Natural killer cell (primary cell): ENCODE measurements around the gene ZDHHC1. TPM values are rescaled to one million over a fixed set of nuclear protein-coding genes. Genes with fewer than 3 reads are reported as not detected.

Experiments
- ATAC-seq, 3 donors: fragments of 150-1000 bp in 2 of 3; fragments of 200-7000 bp in 1 of 3; cut with Tn5 transposase; 1 replicate in 1 of 3; 2 replicates in 2 of 3; pipeline ENCODE4 v1.10.0; 2021; ENCODE audit warnings: mild to moderate bottlenecking in 2 of 3, moderate library complexity in 2 of 3
- DNase-seq, 2 donors: peaks; one replicate each; pipeline versions ENCODE4 v3.0.0 to v3.0.0-alpha.2; 2013 to 2021; ENCODE audit warnings: mixed read lengths in 1 of 2
- H3K27ac ChIP-seq: one replicate; pipeline ENCODE4 v1.5.1; 2013; ENCODE audit warnings: mild to moderate bottlenecking, low read length
- H3K27me3 ChIP-seq: one replicate; pipeline ENCODE4 v1.6.1; 2013; ENCODE audit warnings: low read length; ENCODE audit not compliant: control insufficient read depth, insufficient read depth
- H3K36me3 ChIP-seq: one replicate; pipeline ENCODE4 v1.6.1; 2013; ENCODE audit warnings: low read length; ENCODE audit not compliant: control insufficient read depth, insufficient read depth
- H3K4me1 ChIP-seq: one replicate; pipeline ENCODE4 v1.6.1; 2013; ENCODE audit warnings: low read length; ENCODE audit not compliant: control insufficient read depth, insufficient read depth
- H3K4me3 ChIP-seq: one replicate; pipeline ENCODE4 v1.5.1; 2013; ENCODE audit warnings: low read length
- H3K9me3 ChIP-seq: one replicate; pipeline ENCODE4 v1.6.1; 2013; ENCODE audit warnings: low read length; ENCODE audit not compliant: control insufficient read depth, insufficient read depth
- H3K27ac Mint-ChIP-seq, 2 donors: one replicate each; pipeline ENCODE4 v1.8.0; 2022; ENCODE audit warnings: mild to moderate bottlenecking in 2 of 2, mixed read lengths in 2 of 2, moderate library complexity in 1 of 2
- H3K27me3 Mint-ChIP-seq, 2 donors: one replicate each; pipeline ENCODE4 v1.8.0; 2022; ENCODE audit warnings: low read depth in 2 of 2, mixed read lengths in 2 of 2
- H3K36me3 Mint-ChIP-seq: one replicate; pipeline ENCODE4 v1.8.0; 2022; ENCODE audit warnings: mixed read lengths
- H3K4me1 Mint-ChIP-seq, 2 donors: one replicate each; pipeline ENCODE4 v1.8.0; 2022; ENCODE audit warnings: mixed read lengths in 2 of 2
- H3K4me3 Mint-ChIP-seq: one replicate; pipeline ENCODE4 v1.8.0; 2022; ENCODE audit warnings: mild to moderate bottlenecking, moderate library complexity, mixed read lengths
- H3K9me3 Mint-ChIP-seq, 2 donors: one replicate each; pipeline ENCODE4 v1.8.0; 2022; ENCODE audit warnings: mixed read lengths in 2 of 2
- WGBS: methylation state at CpG from one replicate; pipeline ENCODE4 v1.1.7; 2013; ENCODE audit warnings: missing lambda C conversion rate; ENCODE audit not compliant: insufficient coverage; 5-methylcytosine and 5-hydroxymethylcytosine counted together
- intact Hi-C: fragments of 100-400 bp; cut with micrococcal nuclease; formaldehyde crosslinking; loops from one replicate; pipeline ENCODE4 v1.14.2; 2022
- total RNA-seq, 4 donors: library from RNA; stranded (reverse); fragments of 120-200 nt in 1 of 4; gene quantifications; one replicate each; pipeline versions ENCODE4 v1.2.3 to v1.2.4, GENCODE V29; 2013 to 2022
- TF ChIP-seq, protein P1 (sequence below): fragments of 200-600 bp; IDR thresholded peaks from one replicate; pipeline ENCODE4 v1.8.0; 2022; ENCODE audit warnings: antibody characterized with exemption

Gene ZDHHC1
- total RNA-seq, 3 donors from 2014 or later (not counting 1 experiment from before 2014, with no cell fraction given), result 0.88 to 2.5 (median 1.8) TPM

DNA sequence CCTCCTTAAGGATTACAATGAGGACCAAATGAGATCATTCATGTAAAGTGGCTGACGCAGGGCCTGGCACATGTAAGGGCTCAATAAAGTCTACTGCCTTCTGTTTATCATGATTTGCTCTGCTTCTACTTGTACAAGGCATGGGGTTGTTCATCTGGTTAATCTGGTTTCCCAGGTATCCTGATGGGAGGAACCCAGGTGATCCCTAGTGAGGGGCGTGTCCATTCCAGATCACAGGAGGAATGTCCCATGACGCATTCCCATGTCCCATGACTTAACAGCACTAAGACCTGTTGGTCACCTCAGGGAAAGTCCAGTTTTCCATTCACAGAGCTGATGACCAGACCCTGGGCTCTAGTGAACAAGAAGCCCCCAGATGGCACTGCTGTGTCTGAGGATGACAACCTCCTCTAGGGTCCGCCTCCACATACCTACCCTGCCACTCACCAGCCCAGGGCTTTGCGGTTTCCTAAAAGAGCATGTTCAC, 11.5 kb downstream of the ZDHHC1 start:
- Histone ChIP-seq H3K4me3 (no peak overlapping the region), H3K27ac (no peak overlapping the region), H3K4me1 (no peaks in the 10 kb centered on the region), H3K36me3 (no peaks in the 10 kb centered on the region), H3K9me3 (no peaks in the 10 kb centered on the region), H3K27me3 (no peaks in the 10 kb centered on the region)
- intact Hi-C loops, result no loop called here
- H3K4me3 Mint-ChIP-seq, result no peak overlapping the region
- H3K4me1 Mint-ChIP-seq, result peaks cover 0 to 4% of the 10 kb centered on the region in 2 donors
- no peak overlapping the region for H3K27ac Mint-ChIP-seq
- WGBS, result 98% methylated on average over 5 of the region's 5 CpGs
- TF ChIP-seq, protein P1, sequence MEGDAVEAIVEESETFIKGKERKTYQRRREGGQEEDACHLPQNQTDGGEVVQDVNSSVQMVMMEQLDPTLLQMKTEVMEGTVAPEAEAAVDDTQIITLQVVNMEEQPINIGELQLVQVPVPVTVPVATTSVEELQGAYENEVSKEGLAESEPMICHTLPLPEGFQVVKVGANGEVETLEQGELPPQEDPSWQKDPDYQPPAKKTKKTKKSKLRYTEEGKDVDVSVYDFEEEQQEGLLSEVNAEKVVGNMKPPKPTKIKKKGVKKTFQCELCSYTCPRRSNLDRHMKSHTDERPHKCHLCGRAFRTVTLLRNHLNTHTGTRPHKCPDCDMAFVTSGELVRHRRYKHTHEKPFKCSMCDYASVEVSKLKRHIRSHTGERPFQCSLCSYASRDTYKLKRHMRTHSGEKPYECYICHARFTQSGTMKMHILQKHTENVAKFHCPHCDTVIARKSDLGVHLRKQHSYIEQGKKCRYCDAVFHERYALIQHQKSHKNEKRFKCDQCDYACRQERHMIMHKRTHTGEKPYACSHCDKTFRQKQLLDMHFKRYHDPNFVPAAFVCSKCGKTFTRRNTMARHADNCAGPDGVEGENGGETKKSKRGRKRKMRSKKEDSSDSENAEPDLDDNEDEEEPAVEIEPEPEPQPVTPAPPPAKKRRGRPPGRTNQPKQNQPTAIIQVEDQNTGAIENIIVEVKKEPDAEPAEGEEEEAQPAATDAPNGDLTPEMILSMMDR, result no peak
- ATAC-seq (no peak), DNase-seq (no peak)
- H3K27me3 Mint-ChIP-seq, result peaks cover 0 to 5% of the 10 kb centered on the region in 2 donors
- H3K9me3 Mint-ChIP-seq, result no peaks in the 10 kb centered on the region
- H3K36me3 Mint-ChIP-seq, result no peaks in the 10 kb centered on the region

DNA sequence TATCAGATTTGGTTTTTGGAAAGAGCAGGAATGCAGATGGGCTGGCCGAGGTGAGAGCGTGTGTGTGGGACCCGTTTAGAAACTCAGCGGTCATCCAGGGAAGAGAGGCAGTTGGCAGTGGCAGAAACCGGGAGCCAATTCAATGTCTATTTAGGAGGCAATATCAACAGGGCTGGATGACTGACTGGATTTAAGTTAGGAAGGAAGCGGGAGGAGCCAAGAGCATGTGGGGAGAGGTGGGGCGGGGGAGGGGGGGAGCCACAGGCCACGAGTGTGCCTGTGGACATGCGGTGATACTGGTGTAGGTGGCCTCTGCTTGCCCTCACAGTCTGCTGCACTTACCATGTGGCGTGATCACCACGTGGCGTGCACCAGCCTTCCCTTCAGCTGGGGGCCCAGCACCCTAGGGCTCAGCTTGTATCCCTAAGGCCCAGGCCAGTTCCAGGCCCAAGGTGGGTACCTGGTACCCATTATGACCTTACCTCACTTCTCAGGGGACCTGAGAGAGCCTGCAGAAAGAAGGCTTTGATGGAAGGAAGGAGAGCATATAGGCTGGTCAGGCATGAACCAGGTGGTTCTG, 12.2 kb downstream of the ZDHHC1 start:
- intact Hi-C loops, result no loop called here
- ATAC-seq (no peak), DNase-seq (no peak)
- no peak overlapping the region for H3K27ac Mint-ChIP-seq
- peaks cover 0 to 9% of the 10 kb centered on the region in 2 donors for H3K4me1 Mint-ChIP-seq
- TF ChIP-seq, protein P1, result no peak
- no peaks in the 10 kb centered on the region for H3K27me3 ChIP-seq
- H3K4me3 ChIP-seq, result no peak overlapping the region
- H3K9me3 ChIP-seq, result no peaks in the 10 kb centered on the region
- no peaks in the 10 kb centered on the region for H3K36me3 ChIP-seq
- H3K9me3 Mint-ChIP-seq, result no peaks in the 10 kb centered on the region
- no peak overlapping the region for H3K27ac ChIP-seq
- WGBS, result 73% methylated on average over 12 of the region's 12 CpGs
- H3K4me1 ChIP-seq, result peaks cover 5% of the 10 kb centered on the region
- no peaks in the 10 kb centered on the region for H3K36me3 Mint-ChIP-seq
- H3K4me3 Mint-ChIP-seq, result no peak overlapping the region
- H3K27me3 Mint-ChIP-seq, result peaks cover 0 to 5% of the 10 kb centered on the region in 2 donors

DNA sequence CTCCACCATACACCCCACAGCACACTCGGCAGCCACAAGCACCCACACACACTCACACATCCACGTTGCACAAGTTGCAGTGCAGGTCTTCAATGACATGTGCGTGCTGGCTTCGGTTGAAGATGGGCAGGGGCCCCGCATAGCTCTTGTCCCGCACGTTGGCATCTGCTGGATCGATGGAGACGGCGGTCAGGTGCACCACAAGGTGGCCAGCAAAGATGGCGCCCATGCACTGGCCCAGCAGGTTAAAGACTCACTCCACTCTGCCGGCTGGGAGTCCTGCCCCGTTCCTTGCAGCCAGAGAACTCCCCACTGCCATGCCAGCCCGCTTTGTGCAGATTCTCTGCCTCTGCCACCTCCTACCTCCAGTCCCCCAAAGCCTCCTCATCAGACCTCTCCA, 15.4 kb downstream of the ZDHHC1 start:
- peaks cover 0 to 10% of the 10 kb centered on the region in 2 donors for H3K27me3 Mint-ChIP-seq
- H3K9me3 Mint-ChIP-seq, result no peaks in the 10 kb centered on the region
- TF ChIP-seq, protein P1, result no peak
- no peak overlapping the region for H3K27ac Mint-ChIP-seq
- ATAC-seq (no peak), DNase-seq (no peak)
- intact Hi-C loops, result no loop called here
- Histone ChIP-seq H3K4me1 (peaks cover 6% of the 10 kb centered on the region), H3K9me3 (no peaks in the 10 kb centered on the region), H3K4me3 (no peak overlapping the region), H3K27ac (no peak overlapping the region), H3K36me3 (no peaks in the 10 kb centered on the region), H3K27me3 (peaks cover 3% of the 10 kb centered on the region)
- peaks cover 0 to 9% of the 10 kb centered on the region in 2 donors for H3K4me1 Mint-ChIP-seq
- H3K4me3 Mint-ChIP-seq, result no peak overlapping the region
- WGBS, result 91% methylated on average over 14 of the region's 14 CpGs
- no peaks in the 10 kb centered on the region for H3K36me3 Mint-ChIP-seq
